Naive thymus-derived CD8-positive, alpha-beta T cell (primary cell): ENCODE measurements around the gene AOC2. TPM values are rescaled to one million over a fixed set of nuclear protein-coding genes. Genes with fewer than 3 reads are reported as not detected.
"Not testable (repeated sequence)": the region's sequence is repeated elsewhere in the genome, so short reads cannot be mapped to it uniquely, and the experiment has no call there.

ENCODE experiments used
- ATAC-seq, 2 donors: fragments of 150-1000 bp; cut with Tn5 transposase in 1 of 2; sonication (Bioruptor Pico), chemical (Tn5 transposase) in 1 of 2; 1 replicate in 1 of 2; 2 replicates in 1 of 2; pipeline ENCODE4 v1.10.0; 2021; ENCODE audit warnings: mild to moderate bottlenecking in 2 of 2, moderate library complexity in 2 of 2
- POLR2A ChIA-PET: fragments of 350-600 bp; sonication (Branson Sonifier 250); formaldehyde crosslinking; loops from one replicate; lab custom pipeline; 2021; ENCODE audit warnings: antibody characterized with exemption; lab: Charles Lee
- DNase-seq, 10 donors: peaks; one replicate each; pipeline versions ENCODE4 v3.0.0 to v3.0.0-alpha.2; 2020 to 2022
- H3K27ac Mint-ChIP-seq, 10 donors: one replicate each; pipeline ENCODE4 v1.8.0; 2020 to 2022; ENCODE audit warnings: mild to moderate bottlenecking in 10 of 10, mixed read lengths in 10 of 10, moderate library complexity in 4 of 10, inconsistent platforms in 1 of 10
- H3K27me3 Mint-ChIP-seq, 5 donors: one replicate each; pipeline ENCODE4 v1.8.0; 2021 to 2022; ENCODE audit warnings: mixed read lengths in 5 of 5
- H3K36me3 Mint-ChIP-seq, 3 donors: one replicate each; pipeline ENCODE4 v1.8.0; 2020 to 2022; ENCODE audit warnings: mixed read lengths in 3 of 3, mild to moderate bottlenecking in 2 of 3, inconsistent platforms in 1 of 3
- H3K4me1 Mint-ChIP-seq, 4 donors: one replicate each; pipeline ENCODE4 v1.8.0; 2021 to 2022; ENCODE audit warnings: mixed read lengths in 4 of 4
- H3K4me3 Mint-ChIP-seq, 10 donors: one replicate each; pipeline ENCODE4 v1.8.0; 2020 to 2022; ENCODE audit warnings: mild to moderate bottlenecking in 10 of 10, mixed read lengths in 10 of 10, moderate library complexity in 6 of 10, inconsistent platforms in 1 of 10
- H3K9me3 Mint-ChIP-seq, 9 donors: one replicate each; pipeline ENCODE4 v1.8.0; 2020 to 2022; ENCODE audit warnings: mixed read lengths in 9 of 9, mild to moderate bottlenecking in 3 of 9, inconsistent platforms in 1 of 9, moderate library complexity in 1 of 9
- polyA plus RNA-seq, 3 donors: library from polyadenylated mRNA; unstranded; fragments of 300-500 nt; fragmentation: Illumina TruSeq; gene quantifications; one replicate each; pipeline ENCODE4 v1.2.3, GENCODE V29; 2021
- total RNA-seq, 8 experiments: library from RNA in 2 of 8; stranded (reverse) in 2 of 8; gene quantifications; one replicate each; pipeline ENCODE4 v1.2.3 and lab custom pipeline; 2021 to 2026

AOC2 gene
- total and polyA plus RNA-seq, 5 experiments from 2014 or later: 0.06 to 4.2 (median 0.63) TPM

DNA sequence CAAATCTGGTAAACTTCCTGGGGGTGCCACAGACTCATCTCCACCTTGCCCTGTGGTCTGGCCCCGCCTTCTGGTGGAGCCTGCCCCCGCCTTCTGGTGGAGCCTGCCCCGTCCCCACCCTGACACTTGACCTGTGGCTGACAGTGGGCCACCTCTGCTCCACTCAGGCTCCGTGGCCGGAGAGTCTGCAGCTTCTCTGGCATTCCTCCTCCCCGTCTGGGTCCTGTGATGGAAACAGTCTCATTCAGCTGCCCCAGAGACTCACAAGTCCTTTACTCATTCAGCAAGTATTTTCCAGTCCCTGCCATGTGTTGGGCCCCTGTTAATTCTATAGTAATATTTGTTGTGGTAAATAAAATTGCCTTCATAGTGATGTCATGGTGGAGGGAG, 35.2 kb downstream of the AOC2 start:
- POLR2A ChIA-PET: interaction anchor here (0.6 kb wide), 1 partner anchor 38 kb away, joined by 5 read pairs; no protein-coding TSS in a partner anchor
- ATAC-seq (no peak), DNase-seq (no peak)

DNA sequence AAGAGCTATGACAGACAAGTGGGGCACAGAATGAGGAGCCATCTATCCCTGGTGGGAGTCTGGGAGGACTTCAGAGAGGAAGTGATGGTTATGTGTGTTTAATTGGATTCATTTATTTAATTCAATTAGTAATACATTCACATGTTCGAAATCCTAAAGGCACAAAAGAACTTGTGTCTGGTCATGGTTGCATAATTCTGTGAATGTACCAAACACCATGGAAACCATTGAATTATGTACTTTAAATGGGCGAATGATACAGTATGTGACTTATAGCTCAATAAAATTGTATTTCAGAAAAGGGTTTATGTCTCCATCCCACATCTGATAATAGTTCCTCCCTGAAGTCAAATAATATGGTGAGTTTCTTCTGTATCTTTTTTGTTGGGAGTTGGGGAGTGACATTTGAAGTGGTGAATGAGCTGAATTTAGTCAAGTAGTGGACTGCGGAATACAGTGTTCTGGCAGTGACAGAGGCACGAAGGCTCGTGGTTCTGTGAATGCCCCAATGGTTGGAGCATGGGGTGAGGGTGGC, 36.5 kb downstream of the AOC2 start:
- Mint-ChIP-seq H3K27me3 (peaks cover 0 to 18% (median 11%) of the 10 kb centered on the region in 5 donors), H3K4me3 (no peak overlapping the region), H3K36me3 (no peaks in the 10 kb centered on the region), H3K9me3 (no peaks in the 10 kb centered on the region), H3K27ac (no peak overlapping the region), H3K4me1 (peaks cover 0 to under 1% (median 0%) of the 10 kb centered on the region in 4 donors)
- POLR2A ChIA-PET: no interaction called here
- ATAC-seq (no peak), DNase-seq (no peak)

More for the DNA sequence above, 35.2 kb downstream of the AOC2 start:
- H3K27ac Mint-ChIP-seq: no peak overlapping the region
- no peaks in the 10 kb centered on the region for H3K4me1 Mint-ChIP-seq
- H3K9me3 Mint-ChIP-seq: no peaks in the 10 kb centered on the region
- no peak overlapping the region for H3K4me3 Mint-ChIP-seq
- peaks cover 3 to 18% (median 11%) of the 10 kb centered on the region in 5 donors for H3K27me3 Mint-ChIP-seq
- no peaks in the 10 kb centered on the region for H3K36me3 Mint-ChIP-seq

DNA sequence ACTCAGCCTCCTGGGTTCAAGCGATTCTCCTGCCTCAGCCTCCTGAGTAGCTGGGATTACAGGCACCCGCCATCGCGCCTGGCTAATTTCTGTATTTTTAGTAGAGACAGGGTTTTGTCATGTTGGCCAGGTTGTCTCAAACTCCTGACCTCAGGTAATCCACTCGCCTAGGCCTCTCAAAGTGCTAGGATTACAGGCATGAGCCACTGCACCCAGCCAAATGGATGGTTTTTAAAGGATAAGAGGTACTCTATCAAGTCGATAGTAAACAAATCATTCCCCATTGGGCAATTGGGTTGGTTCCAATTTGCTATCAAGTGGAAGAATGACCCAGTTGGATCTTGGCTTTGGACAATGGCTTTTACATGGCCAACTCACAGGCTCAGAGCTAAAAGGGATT, 37.3 kb downstream of the AOC2 start:
- H3K27ac Mint-ChIP-seq, ATAC-seq, H3K4me3 Mint-ChIP-seq, H3K4me1 Mint-ChIP-seq, H3K36me3 Mint-ChIP-seq, POLR2A ChIA-PET, DNase-seq, H3K9me3 Mint-ChIP-seq: not testable (repeated sequence)
- H3K27me3 Mint-ChIP-seq: peaks cover 0 to 23% (median 11%) of the 10 kb centered on the region in 5 donors

DNA sequence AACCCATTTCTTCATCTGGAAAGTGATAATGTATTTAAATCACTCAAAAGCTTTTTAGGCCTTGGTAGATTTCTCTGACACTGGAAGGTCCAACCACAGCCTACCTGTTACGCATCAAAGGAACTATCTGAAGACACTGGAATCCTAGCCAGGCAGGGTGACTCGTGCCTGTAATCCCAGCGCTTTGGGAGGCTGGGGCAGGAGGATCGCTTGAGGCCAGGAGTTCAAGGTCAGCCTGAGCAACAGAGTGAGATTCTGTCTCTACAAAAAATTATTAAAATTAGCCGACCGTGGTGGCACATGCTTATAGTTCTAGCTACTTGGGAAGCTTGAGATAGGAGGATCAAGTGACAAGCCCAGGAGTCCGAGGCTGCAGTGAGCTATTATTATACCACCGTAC, 37.8 kb downstream of the AOC2 start:
- no peak overlapping the region for H3K27ac Mint-ChIP-seq
- no peak for DNase-seq
- H3K4me3 Mint-ChIP-seq: no peak overlapping the region
- no peaks in the 10 kb centered on the region for H3K36me3 Mint-ChIP-seq
- H3K9me3 Mint-ChIP-seq: no peaks in the 10 kb centered on the region
- H3K27me3 Mint-ChIP-seq: peaks cover 0 to 22% (median 13%) of the 10 kb centered on the region in 5 donors
- peaks cover 0 to 10% (median 0%) of the 10 kb centered on the region in 4 donors for H3K4me1 Mint-ChIP-seq
- POLR2A ChIA-PET: no interaction called here
- no peak for ATAC-seq

DNA sequence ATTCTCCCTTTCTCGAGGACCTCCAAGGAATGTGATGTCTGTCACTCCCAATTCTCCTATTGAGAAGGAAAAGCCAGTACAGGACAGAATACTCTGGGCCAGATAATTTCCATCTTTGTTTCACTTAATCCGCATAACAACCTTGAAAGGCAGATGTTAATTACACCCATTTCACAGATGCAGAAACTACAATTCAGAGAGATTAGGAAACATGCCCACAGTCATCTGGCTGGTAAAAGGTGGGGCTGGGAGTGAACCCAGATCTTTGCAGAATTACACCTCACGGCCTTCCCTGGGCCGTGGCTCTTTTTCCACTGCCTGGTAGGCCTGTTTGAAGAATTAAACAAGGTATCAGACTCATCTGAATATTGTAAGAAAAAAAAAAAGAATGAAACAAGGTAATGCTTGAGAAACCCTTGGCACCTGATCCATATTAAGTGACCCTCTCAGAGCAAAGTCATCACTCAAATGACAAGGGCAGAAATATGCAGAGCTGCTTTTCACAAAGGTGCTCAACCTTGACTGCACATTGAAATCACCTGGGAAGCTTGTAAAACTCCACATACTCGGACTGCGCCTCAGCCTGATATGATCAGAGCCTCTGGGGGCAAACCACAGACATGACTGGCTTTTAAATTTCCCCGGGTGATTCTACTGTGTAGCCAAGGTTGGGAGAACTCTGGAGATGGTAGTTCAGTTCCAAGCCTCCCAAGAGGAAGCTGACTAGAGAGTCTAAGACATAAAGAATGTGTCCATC, 39.6 kb downstream of the AOC2 start:
- ATAC-seq (no peak), DNase-seq (no peak)
- Mint-ChIP-seq H3K27ac (no peak overlapping the region), H3K36me3 (no peaks in the 10 kb centered on the region), H3K9me3 (no peaks in the 10 kb centered on the region), H3K4me1 (peaks cover 0 to 10% (median 0%) of the 10 kb centered on the region in 4 donors), H3K27me3 (peaks cover 0 to 7% (median 5%) of the 10 kb centered on the region in 5 donors), H3K4me3 (no peak overlapping the region)
- POLR2A ChIA-PET: no interaction called here

DNA sequence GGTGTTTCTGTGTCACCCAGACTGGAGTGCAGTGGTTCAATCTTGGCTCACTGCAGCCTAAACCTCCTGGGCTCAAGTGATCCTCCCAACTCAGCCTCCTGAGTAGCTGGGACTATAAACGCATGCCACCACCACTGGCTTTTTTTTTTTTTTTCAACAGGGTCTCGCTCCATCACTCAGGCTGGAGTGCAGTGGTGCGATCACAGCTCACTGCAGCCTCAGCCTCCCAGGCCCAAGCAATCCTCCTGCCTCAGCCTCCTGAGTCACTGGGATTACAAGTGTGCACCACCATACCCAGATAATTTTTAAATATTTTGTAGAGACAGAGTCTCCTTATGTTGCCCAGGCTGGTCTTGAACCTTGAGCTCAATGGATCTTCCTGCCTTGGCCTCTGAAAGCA, 41.4 kb downstream of the AOC2 start:
- POLR2A ChIA-PET, H3K9me3 Mint-ChIP-seq, H3K27me3 Mint-ChIP-seq, H3K27ac Mint-ChIP-seq, H3K4me3 Mint-ChIP-seq, DNase-seq, ATAC-seq, H3K36me3 Mint-ChIP-seq: not testable (repeated sequence)
- peaks cover 0 to 10% (median 2%) of the 10 kb centered on the region in 4 donors for H3K4me1 Mint-ChIP-seq

DNA sequence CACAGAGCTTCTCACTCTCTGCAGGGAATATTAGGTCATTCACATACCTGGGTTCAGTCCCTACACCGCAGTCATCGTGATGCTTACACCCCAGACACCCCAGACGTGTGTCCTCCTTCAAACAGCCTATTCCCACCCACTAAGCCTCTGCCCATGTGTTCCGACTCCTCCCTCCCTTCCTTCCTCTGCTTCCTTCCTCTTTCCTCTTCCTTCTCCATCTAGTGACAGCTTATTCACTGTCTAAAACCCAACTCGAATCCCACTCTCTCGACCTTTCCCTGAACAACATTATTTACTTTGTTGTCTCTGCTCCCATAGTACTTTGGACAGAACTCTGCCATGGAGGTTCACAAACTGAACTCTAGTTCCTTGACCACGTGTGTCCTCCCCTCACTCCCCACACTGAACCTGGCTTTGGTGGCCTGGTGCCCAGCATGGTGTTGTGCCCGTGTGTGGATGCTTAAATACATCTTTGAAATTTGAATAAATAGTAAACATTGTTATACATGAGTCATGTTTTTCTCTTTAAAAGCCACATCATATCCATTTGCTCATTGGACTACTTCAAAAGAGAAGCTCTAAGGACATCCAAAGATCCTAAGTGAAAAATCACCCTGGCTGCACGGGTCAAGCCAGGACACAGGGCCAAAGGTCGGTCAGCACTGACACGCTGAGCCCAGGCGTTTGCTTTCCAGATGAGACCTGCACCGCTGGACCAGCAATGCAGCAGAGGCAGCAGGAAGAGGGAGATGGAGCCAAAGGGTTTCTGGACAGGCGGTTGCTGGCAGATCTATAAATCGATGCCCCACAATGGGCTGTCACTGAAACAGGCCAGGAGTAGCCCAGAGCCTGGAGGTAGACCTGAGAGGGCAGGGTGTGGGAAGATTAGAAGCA, 42.1 kb downstream of the AOC2 start:
- peaks cover 0 to 7% (median 3%) of the 10 kb centered on the region in 5 donors for H3K27me3 Mint-ChIP-seq
- POLR2A ChIA-PET: no interaction called here
- H3K9me3 Mint-ChIP-seq: no peaks in the 10 kb centered on the region
- ATAC-seq: no peak
- no peaks in the 10 kb centered on the region for H3K36me3 Mint-ChIP-seq
- H3K27ac Mint-ChIP-seq: no peak overlapping the region
- peaks cover 0 to 10% (median 2%) of the 10 kb centered on the region in 4 donors for H3K4me1 Mint-ChIP-seq
- no peak overlapping the region for H3K4me3 Mint-ChIP-seq
- no peak for DNase-seq

DNA sequence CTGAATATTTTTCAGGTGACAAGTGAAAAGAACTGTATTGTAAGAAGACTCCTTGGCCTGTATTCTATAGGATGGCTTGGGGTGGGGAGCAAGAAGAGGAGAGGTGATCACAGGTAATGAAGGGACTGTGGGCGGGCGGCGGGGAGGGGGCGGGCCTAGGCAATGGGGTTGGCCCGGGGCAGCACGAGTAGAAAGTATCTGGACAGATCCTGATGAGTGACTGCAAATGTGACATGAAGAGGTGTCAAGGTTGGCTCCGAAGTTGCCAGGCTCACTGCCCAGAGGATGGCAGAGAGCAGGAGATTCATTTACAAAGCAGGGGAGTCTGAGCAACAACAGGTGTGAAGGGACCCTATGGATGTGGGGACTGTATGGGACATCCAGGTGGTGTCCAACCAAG, 45.4 kb downstream of the AOC2 start:
- no peak overlapping the region for H3K4me3 Mint-ChIP-seq

DNA sequence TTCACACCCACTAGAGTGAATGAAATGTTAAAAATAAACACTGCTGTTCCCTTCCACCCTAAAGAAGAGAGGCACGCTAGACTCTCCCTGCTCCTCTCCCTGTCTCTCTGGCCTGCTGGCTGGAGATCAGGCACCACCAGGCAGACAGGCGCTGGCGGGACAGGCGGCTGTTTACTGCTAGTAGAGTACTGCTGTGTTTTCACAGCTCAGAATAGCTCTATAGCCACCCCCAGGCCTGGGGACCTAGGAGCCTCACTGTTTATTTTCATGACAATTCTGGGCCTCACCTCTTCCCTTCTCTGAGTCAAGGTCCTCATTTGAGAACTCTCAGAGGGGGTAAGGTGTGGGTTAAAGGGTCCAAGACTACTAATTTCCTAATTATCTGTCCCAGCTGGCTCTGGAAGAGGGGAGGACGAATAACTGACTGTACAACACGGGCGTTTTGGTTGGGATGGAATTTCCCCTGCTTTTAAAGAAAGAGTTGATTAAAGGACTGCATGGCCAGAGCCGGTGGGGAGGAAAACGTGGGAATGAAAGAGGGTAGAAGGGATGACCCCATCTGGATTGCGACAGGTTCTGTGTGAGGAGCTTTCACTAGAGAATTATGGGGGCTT, 47.3 kb downstream of the AOC2 start:
- POLR2A ChIA-PET: no interaction called here
- Mint-ChIP-seq H3K27me3 (peaks cover 0 to 8% (median 3%) of the 10 kb centered on the region in 5 donors), H3K4me3 (no peak overlapping the region), H3K27ac (no peak overlapping the region), H3K9me3 (no peaks in the 10 kb centered on the region), H3K36me3 (no peaks in the 10 kb centered on the region), H3K4me1 (peaks cover 0 to 5% (median under 1%) of the 10 kb centered on the region in 4 donors)
- ATAC-seq (no peak), DNase-seq (no peak)

More for the DNA sequence above, 45.4 kb downstream of the AOC2 start:
- Mint-ChIP-seq H3K27ac (peak overlapping the region in 1 of 10 donors; percentile 16), H3K4me1 (peaks cover 0 to 10% (median 2%) of the 10 kb centered on the region in 4 donors), H3K27me3 (peaks cover 0 to 7% (median 5%) of the 10 kb centered on the region in 5 donors), H3K9me3 (no peaks in the 10 kb centered on the region), H3K36me3 (no peaks in the 10 kb centered on the region)
- ATAC-seq (no peak), DNase-seq (no peak)
- POLR2A ChIA-PET: no interaction called here

DNA sequence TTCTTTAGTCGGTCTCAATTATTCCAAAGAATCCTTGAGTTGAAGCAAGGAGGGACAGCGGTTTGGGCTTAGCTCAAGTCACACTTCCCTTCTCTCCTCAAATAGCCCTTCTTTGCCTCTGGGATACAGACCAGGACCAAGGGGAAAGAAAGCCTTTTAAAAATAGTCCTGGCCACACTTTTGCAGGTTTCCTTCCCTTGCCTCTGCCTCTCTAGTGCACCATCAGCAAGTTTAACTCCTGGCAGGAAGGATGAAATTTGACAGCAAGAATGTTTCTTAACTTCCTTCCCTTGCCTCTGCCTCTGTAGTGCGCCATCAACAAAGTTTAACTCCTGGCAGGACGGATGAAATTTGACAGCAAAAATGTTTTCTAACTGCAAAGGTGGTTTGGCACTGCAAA, 49.0 kb downstream of the AOC2 start:
- Mint-ChIP-seq H3K27ac (no peak overlapping the region), H3K36me3 (no peaks in the 10 kb centered on the region), H3K4me1 (peaks cover 0 to 5% (median 0%) of the 10 kb centered on the region in 4 donors), H3K9me3 (no peaks in the 10 kb centered on the region), H3K27me3 (peaks cover 0 to 10% (median 3%) of the 10 kb centered on the region in 5 donors), H3K4me3 (no peak overlapping the region)
- no peak for ATAC-seq
- POLR2A ChIA-PET: no interaction called here
- no peak for DNase-seq

DNA sequence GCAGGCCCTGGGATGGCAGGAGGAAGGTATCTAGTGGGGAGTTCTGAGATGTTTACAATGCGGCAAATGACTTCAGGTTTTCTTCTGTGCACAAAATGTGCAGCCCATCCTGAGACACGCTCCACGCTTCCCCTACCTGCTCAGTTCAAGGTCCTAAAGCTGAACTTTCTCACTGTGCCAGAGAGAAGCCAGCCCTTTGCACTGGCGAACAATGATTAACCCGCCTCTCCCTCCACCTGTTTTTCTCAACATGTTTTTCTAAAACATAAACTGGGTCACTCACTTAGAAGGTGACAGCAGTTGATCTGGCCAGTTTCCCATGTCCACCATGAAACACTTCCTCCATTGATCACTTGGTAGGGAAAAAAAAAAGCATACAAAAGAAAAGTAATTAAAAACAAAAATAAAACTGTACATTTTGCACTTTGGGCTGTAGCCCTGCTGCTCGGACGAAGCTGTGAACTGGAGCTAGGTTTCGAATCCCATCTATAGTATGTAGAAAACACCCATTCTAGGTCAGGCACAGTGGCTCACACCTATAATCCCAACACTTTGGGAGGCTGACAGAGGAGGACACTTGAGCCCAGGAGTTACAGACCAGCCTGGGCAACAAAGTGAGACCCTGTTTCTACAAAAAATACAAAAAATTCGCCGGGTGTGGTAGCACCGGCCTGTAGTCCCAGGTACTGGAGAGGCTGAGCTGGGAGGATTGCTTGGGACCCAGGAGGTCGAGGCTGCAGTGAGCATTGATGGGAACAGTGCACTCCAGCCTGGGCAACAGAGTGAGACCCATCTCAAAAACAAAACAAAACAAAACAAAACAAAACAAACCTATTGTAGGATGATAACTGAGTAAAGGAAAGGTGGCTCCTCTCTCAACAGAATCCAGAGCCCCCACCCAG, 50.2 kb downstream of the AOC2 start:
- no peak overlapping the region for H3K27ac Mint-ChIP-seq
- ATAC-seq (no peak), DNase-seq (no peak)
- no peaks in the 10 kb centered on the region for H3K9me3 Mint-ChIP-seq
- POLR2A ChIA-PET: no interaction called here
- H3K4me3 Mint-ChIP-seq: no peak overlapping the region
- no peaks in the 10 kb centered on the region for H3K36me3 Mint-ChIP-seq
- peaks cover 0 to 5% (median 0%) of the 10 kb centered on the region in 4 donors for H3K4me1 Mint-ChIP-seq
- H3K27me3 Mint-ChIP-seq: peaks cover 0 to 13% (median 3%) of the 10 kb centered on the region in 5 donors
